ENCODE results near the gene TMEM69. TPM values are rescaled to one million over a fixed set of nuclear protein-coding genes. Genes with fewer than 3 reads are reported as not detected.
A peak's percentile ranks its signal among the peaks of the same experiment; 100 is the strongest.
"Not testable (repeated sequence)": the region's sequence is repeated elsewhere in the genome, so short reads cannot be mapped to it uniquely, and the experiment has no call there.

The TMEM69 gene
- total RNA-seq, 1 donor from 2014 or later = 15.1 TPM

- no peaks in the 10 kb centered on the region for H3K9me3 Mint-ChIP-seq (ENCODE audit: low read depth)
- H3K36me3 Mint-ChIP-seq (ENCODE audit: low read depth) = peaks cover 12% of the 10 kb centered on the region
- H3K27ac Mint-ChIP-seq (ENCODE audit: unreplicated experiment) = no peak overlapping the region
- DNase-seq (ENCODE audit: low spot score) = no peak
- no peak overlapping the region for H3K4me3 Mint-ChIP-seq (ENCODE audit: unreplicated experiment)
- peaks cover 4% of the 10 kb centered on the region for H3K4me1 Mint-ChIP-seq (ENCODE audit: low read depth)
- no peaks in the 10 kb centered on the region for H3K27me3 Mint-ChIP-seq (ENCODE audit: low read depth)
- TF ChIP-seq CTCF (IDR thresholded peaks at IDR 0.05) = no peak
These were observed 25.7 kb downstream of the TMEM69 start for GRCh38 chr1:45713711-45714110.

- DNase-seq (ENCODE audit: low spot score) = no peak
- Mint-ChIP-seq H3K27ac (ENCODE audit: unreplicated experiment) (no peak overlapping the region), H3K27me3 (ENCODE audit: low read depth) (no peaks in the 10 kb centered on the region), H3K4me1 (ENCODE audit: low read depth) (peaks cover 18% of the 10 kb centered on the region), H3K9me3 (ENCODE audit: low read depth) (no peaks in the 10 kb centered on the region), H3K36me3 (ENCODE audit: low read depth) (peaks cover 6% of the 10 kb centered on the region), H3K4me3 (ENCODE audit: unreplicated experiment) (no peak overlapping the region)
- TF ChIP-seq CTCF (IDR thresholded peaks at IDR 0.05) = no peak
These were observed 28.7 kb downstream of the TMEM69 start for GRCh38 chr1:45716700-45717099.

- DNase-seq (ENCODE audit: low spot score); H3K36me3 Mint-ChIP-seq (ENCODE audit: low read depth); H3K27me3 Mint-ChIP-seq (ENCODE audit: low read depth); H3K4me3 Mint-ChIP-seq (ENCODE audit: unreplicated experiment); H3K9me3 Mint-ChIP-seq (ENCODE audit: low read depth): not testable (repeated sequence)
- Mint-ChIP-seq H3K27ac (ENCODE audit: unreplicated experiment) (peak overlapping the region; percentile 12), H3K4me1 (ENCODE audit: low read depth) (peaks cover 18% of the 10 kb centered on the region)
These were observed 29.4 kb downstream of the TMEM69 start for GRCh38 chr1:45717386-45717785.

GRCh38 chr1:45718289-45718688 lies 30.3 kb downstream of the TMEM69 start:
- no peak for DNase-seq (ENCODE audit: low spot score)
- Mint-ChIP-seq H3K27ac (ENCODE audit: unreplicated experiment) (no peak overlapping the region), H3K9me3 (ENCODE audit: low read depth) (no peaks in the 10 kb centered on the region), H3K27me3 (ENCODE audit: low read depth) (no peaks in the 10 kb centered on the region), H3K4me1 (ENCODE audit: low read depth) (peaks cover 24% of the 10 kb centered on the region), H3K36me3 (ENCODE audit: low read depth) (peaks cover 5% of the 10 kb centered on the region), H3K4me3 (ENCODE audit: unreplicated experiment) (no peak overlapping the region)
- TF ChIP-seq CTCF (IDR thresholded peaks at IDR 0.05) = no peak

GRCh38 chr1:45721207-45721606 lies 33.2 kb downstream of the TMEM69 start:
- Mint-ChIP-seq H3K27ac (ENCODE audit: unreplicated experiment) (peak overlapping the region; percentile 83), H3K4me1 (ENCODE audit: low read depth) (peaks cover 27% of the 10 kb centered on the region), H3K9me3 (ENCODE audit: low read depth) (no peaks in the 10 kb centered on the region), H3K27me3 (ENCODE audit: low read depth) (no peaks in the 10 kb centered on the region), H3K4me3 (ENCODE audit: unreplicated experiment) (no peak overlapping the region), H3K36me3 (ENCODE audit: low read depth) (no peaks in the 10 kb centered on the region)
- no peak for TF ChIP-seq CTCF (IDR thresholded peaks at IDR 0.05)
- DNase-seq (ENCODE audit: low spot score) = no peak

GRCh38 chr1:45722809-45723208 lies 34.8 kb downstream of the TMEM69 start:
- TF ChIP-seq CTCF (IDR thresholded peaks at IDR 0.05) = no peak
- Mint-ChIP-seq H3K36me3 (ENCODE audit: low read depth) (no peaks in the 10 kb centered on the region), H3K4me1 (ENCODE audit: low read depth) (peaks cover 22% of the 10 kb centered on the region), H3K9me3 (ENCODE audit: low read depth) (no peaks in the 10 kb centered on the region), H3K4me3 (ENCODE audit: unreplicated experiment) (no peak overlapping the region), H3K27me3 (ENCODE audit: low read depth) (no peaks in the 10 kb centered on the region), H3K27ac (ENCODE audit: unreplicated experiment) (peak overlapping the region; percentile 66)
- DNase-seq (ENCODE audit: low spot score) = no peak
